PC-3 (cell line): ENCODE results near the gene TC2N. TPM values are rescaled to one million over a fixed set of nuclear protein-coding genes. Genes with fewer than 3 reads are reported as not detected.
A peak's percentile ranks its signal among the peaks of the same experiment; 100 is the strongest.

ENCODE experiments used
- ATAC-seq: fragments of 200-7000 bp; cut with Tn5 transposase; 2 replicates; pipeline ENCODE4 v1.9.1; 2020; ENCODE audit warnings: mild to moderate bottlenecking, moderate library complexity
- BruUV-seq: library from RNA; stranded (reverse); fragments of 400-500 nt; replicated peaks from 2 replicates; lab custom pipeline; 2021; lab: Mats Ljungman, UMichigan
- CTCF ChIA-PET: fragments of 300-600 bp; sonication (Branson Sonifier 250); formaldehyde crosslinking; loops from one replicate; lab custom pipeline; 2022; ENCODE audit warnings: antibody characterized with exemption; lab: Charles Lee
- POLR2A ChIA-PET: fragments of 300-600 bp; sonication (Branson Sonifier 250); formaldehyde crosslinking; loops from one replicate; lab custom pipeline; 2022; ENCODE audit warnings: antibody characterized with exemption; ENCODE audit not compliant: unreplicated experiment; lab: Charles Lee
- DNase-seq: peaks from one replicate; pipeline ENCODE4 v3.0.0-alpha.2; 2015
- H2AFZ ChIP-seq: fragments of 300-600 bp; sonication (generic); 2 replicates; pipeline ENCODE4 v1.6.0; 2016; ENCODE audit warnings: antibody characterized with exemption, low read length
- H3F3A ChIP-seq: fragments of 300-600 bp; sonication (generic); one replicate; pipeline ENCODE4 v1.6.0; 2017; ENCODE audit warnings: antibody characterized with exemption, low read length, control low read depth, mild to moderate bottlenecking; ENCODE audit not compliant: unreplicated experiment
- H3K27ac ChIP-seq: fragments of 300-600 bp; sonication (generic); 2 replicates; pipeline ENCODE4 v1.5.1; 2016; ENCODE audit warnings: mild to moderate bottlenecking, low read length
- H3K27me3 ChIP-seq: fragments of 300-600 bp; sonication (generic); 2 replicates; pipeline ENCODE4 v1.6.1; 2016; ENCODE audit warnings: low read length, mixed read lengths
- H3K36me3 ChIP-seq: fragments of 300-600 bp; sonication (generic); 2 replicates; pipeline ENCODE4 v1.6.1; 2016; ENCODE audit warnings: low read depth, mixed run types, low read length, mixed read lengths
- H3K4me1 ChIP-seq: fragments of 300-600 bp; sonication (generic); 2 replicates; pipeline ENCODE4 v1.5.1; 2016; ENCODE audit warnings: low read length; ENCODE audit not compliant: insufficient read depth
- H3K4me2 ChIP-seq: fragments of 300-600 bp; sonication (generic); 2 replicates; pipeline ENCODE4 v1.6.0; 2016; ENCODE audit warnings: low read length
- H3K4me3 ChIP-seq: fragments of 300-600 bp; sonication (generic); 2 replicates; pipeline ENCODE4 v1.5.1; 2016; ENCODE audit warnings: mild to moderate bottlenecking, low read length, mixed read lengths
- H3K79me2 ChIP-seq: fragments of 300-600 bp; sonication (generic); 2 replicates; pipeline ENCODE4 v1.6.1; 2017; ENCODE audit warnings: low read length, mixed read lengths
- H3K9ac ChIP-seq: fragments of 300-600 bp; sonication (generic); 2 replicates; pipeline ENCODE4 v1.6.0; 2016; ENCODE audit warnings: mild to moderate bottlenecking, low read length
- H3K9me2 ChIP-seq: fragments of 300-600 bp; sonication (generic); replicated peaks from 2 replicates; pipeline ENCODE4 v1.6.1; 2016; ENCODE audit warnings: mixed run types, low read length, mixed read lengths
- H3K9me3 ChIP-seq: fragments of 300-600 bp; sonication (generic); 2 replicates; pipeline ENCODE4 v1.6.1; 2016; ENCODE audit warnings: low read length, mixed read lengths
- H4K20me1 ChIP-seq: fragments of 300-600 bp; sonication (generic); 2 replicates; pipeline ENCODE4 v1.6.1; 2016; ENCODE audit warnings: low read length, mixed read lengths
- EZH2 ChIP-seq: fragments of 300-600 bp; sonication (generic); IDR thresholded peaks from one replicate; pipeline ENCODE4 v1.6.1; 2017; ENCODE audit warnings: antibody characterized with exemption, mild to moderate bottlenecking, low read length; ENCODE audit not compliant: unreplicated experiment
- EZH2phosphoT487 ChIP-seq: fragments of 300-600 bp; sonication (generic); IDR thresholded peaks from 2 replicates; pipeline ENCODE4 v1.6.1; 2018; ENCODE audit warnings: mild to moderate bottlenecking, antibody characterized with exemption, low read length, borderline replicate concordance
- intact Hi-C: fragments of 100-400 bp; cut with micrococcal nuclease; formaldehyde crosslinking; loops from 2 replicates; pipeline ENCODE4 v1.9.0; 2023
- total RNA-seq: library from RNA; depleted of rRNA; stranded (reverse); fragments of >200 nt; gene quantifications from 2 replicates; pipeline ENCODE4 v1.2.3, GENCODE V29; 2014
- TF ChIP-seq, protein P1 (sequence below): fragments of 300-600 bp; sonication (generic); conservative IDR thresholded peaks from 2 replicates; pipeline ENCODE4 v1.5.1; 2017; ENCODE audit warnings: antibody characterized with exemption, low read depth, mild to moderate bottlenecking, low read length

The TC2N gene
- total RNA-seq, 1 experiment from 2014 or later = 6.2 TPM

DNA sequence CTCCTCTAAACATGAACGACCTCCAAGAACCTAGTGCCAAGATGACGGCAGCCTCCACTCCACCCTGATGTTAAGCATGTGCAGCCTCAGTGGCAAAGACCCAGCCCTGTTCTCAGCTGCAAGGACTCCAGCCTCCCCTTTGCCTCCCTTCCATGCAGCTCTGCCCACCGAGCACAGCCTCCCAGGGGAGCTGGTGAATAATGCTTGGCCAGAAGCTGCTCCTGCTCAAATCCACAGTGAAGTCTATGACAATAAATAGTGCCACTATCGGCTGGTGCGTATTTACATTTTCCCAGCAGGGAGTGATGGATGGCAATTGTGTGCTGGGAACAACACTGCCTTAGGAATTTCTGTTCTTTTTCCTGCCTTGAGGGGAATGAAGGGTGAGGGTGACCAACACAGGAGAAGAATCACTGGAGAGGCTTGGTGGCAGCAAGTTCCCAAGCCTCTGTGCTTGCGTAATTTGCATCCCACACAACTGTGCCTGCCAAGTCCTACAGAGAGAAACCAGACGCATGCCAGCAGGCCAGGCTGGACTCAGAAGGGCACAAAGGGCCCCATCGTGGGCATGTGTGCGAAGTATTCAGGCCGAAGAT lies 29.9 kb upstream of the TC2N start:
- POLR2A ChIA-PET = no interaction called here
- CTCF ChIA-PET = no interaction called here

DNA sequence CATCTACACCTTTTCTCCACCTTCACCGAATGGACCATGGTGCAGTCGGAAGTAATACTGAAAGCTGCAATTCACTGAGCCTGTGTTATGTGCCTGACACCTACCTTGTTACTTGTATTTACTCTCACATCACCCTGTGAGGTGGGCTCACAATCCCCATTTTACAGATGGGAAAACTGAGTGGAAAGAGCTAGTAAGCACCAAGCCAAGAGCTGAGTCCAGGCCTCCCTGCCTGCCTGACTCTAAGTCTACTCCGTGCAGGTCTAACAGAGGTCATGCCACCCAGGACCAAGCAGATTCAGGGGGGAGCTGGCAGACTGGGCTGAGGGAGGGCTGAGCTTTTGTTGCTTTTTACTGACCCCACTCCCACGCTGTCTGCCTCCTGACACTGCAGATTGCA lies 29.1 kb upstream of the TC2N start:
- Histone ChIP-seq H3K4me3 (no peak overlapping the region), H3K9ac (no peak overlapping the region), H2AFZ (no peak overlapping the region), H3K27ac (no peak overlapping the region), H3K36me3 (no peaks in the 10 kb centered on the region; the same call in 1 of the 2 replicates), H4K20me1 (no peaks in the 10 kb centered on the region), H3K9me3 (no peaks in the 10 kb centered on the region), H3K4me2 (no peak overlapping the region), H3K79me2 (no peaks in the 10 kb centered on the region), H3F3A (no peaks in the 10 kb centered on the region), H3K4me1 (no peaks in the 10 kb centered on the region), H3K9me2 (no peaks in the 10 kb centered on the region), H3K27me3 (no peaks in the 10 kb centered on the region; the same call in none of the 2 replicates)
- ChIA-PET CTCF (no interaction called here), POLR2A (no interaction called here)
- no peak for DNase-seq
- no TSS peak for BruUV-seq
- no peak for ATAC-seq
- intact Hi-C loops = no loop called here
- no peak for TF ChIP-seq EZH2phosphoT487
- TF ChIP-seq, protein P1, sequence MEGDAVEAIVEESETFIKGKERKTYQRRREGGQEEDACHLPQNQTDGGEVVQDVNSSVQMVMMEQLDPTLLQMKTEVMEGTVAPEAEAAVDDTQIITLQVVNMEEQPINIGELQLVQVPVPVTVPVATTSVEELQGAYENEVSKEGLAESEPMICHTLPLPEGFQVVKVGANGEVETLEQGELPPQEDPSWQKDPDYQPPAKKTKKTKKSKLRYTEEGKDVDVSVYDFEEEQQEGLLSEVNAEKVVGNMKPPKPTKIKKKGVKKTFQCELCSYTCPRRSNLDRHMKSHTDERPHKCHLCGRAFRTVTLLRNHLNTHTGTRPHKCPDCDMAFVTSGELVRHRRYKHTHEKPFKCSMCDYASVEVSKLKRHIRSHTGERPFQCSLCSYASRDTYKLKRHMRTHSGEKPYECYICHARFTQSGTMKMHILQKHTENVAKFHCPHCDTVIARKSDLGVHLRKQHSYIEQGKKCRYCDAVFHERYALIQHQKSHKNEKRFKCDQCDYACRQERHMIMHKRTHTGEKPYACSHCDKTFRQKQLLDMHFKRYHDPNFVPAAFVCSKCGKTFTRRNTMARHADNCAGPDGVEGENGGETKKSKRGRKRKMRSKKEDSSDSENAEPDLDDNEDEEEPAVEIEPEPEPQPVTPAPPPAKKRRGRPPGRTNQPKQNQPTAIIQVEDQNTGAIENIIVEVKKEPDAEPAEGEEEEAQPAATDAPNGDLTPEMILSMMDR = no peak
- no peak for TF ChIP-seq EZH2

More for the DNA sequence above, 29.9 kb upstream of the TC2N start:
- DNase-seq (peak; percentile 24), ATAC-seq (no peak)
- no peak overlapping the region for H3K9ac ChIP-seq
- no TSS peak for BruUV-seq
- H3K4me2 ChIP-seq = no peak overlapping the region
- H4K20me1 ChIP-seq = no peaks in the 10 kb centered on the region
- H3K79me2 ChIP-seq = no peaks in the 10 kb centered on the region
- no peaks in the 10 kb centered on the region for H3K9me3 ChIP-seq
- peaks cover 6% of the 10 kb centered on the region; the same call in 1 of the 2 replicates for H3K27me3 ChIP-seq
- no peak overlapping the region for H3K4me3 ChIP-seq
- H3F3A ChIP-seq = no peaks in the 10 kb centered on the region
- H2AFZ ChIP-seq = no peak overlapping the region
- H3K9me2 ChIP-seq = no peaks in the 10 kb centered on the region
- H3K4me1 ChIP-seq = no peaks in the 10 kb centered on the region
- no peaks in the 10 kb centered on the region; the same call in 1 of the 2 replicates for H3K36me3 ChIP-seq
- intact Hi-C loops = no loop called here
- no peak for TF ChIP-seq EZH2phosphoT487
- no peak overlapping the region for H3K27ac ChIP-seq

DNA sequence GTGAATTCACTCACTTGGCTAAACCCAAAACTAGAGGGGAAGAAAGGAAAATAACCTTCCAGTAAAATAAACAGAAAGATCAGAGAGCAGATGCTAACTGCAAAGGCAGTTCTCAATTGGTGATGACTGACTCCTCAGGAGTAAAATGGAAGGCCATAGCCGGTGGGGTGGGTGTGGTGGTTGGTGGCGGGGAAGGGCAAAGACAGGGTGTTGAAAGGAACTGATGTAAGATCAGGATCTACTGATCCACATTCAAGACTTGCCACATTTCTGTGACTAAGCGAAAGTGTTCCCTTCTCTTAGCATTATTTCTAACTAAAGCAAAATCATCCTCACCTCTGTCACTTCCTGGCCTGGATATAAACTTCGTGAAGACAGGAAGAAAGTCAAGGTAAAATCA lies 26.3 kb upstream of the TC2N start:
- ChIA-PET POLR2A (no interaction called here), CTCF (no interaction called here)
- no peak overlapping the region for H3K9ac ChIP-seq
- TF ChIP-seq EZH2 (no peak), EZH2phosphoT487 (no peak)
- TF ChIP-seq, protein P1 = no peak
- H3K4me3 ChIP-seq = no peak overlapping the region
- intact Hi-C loops = no loop called here
- no peaks in the 10 kb centered on the region for H3K9me2 ChIP-seq
- no peak for DNase-seq
- H3F3A ChIP-seq = no peaks in the 10 kb centered on the region
- no peak for ATAC-seq
- H3K27me3 ChIP-seq = no peaks in the 10 kb centered on the region; the same call in none of the 2 replicates
- no peaks in the 10 kb centered on the region for H3K9me3 ChIP-seq
- H3K4me2 ChIP-seq = no peak overlapping the region
- H3K4me1 ChIP-seq = no peaks in the 10 kb centered on the region
- no peak overlapping the region for H2AFZ ChIP-seq
- no peaks in the 10 kb centered on the region for H4K20me1 ChIP-seq
- H3K36me3 ChIP-seq = no peaks in the 10 kb centered on the region; the same call in 1 of the 2 replicates
- no TSS peak for BruUV-seq
- no peak overlapping the region for H3K27ac ChIP-seq
- no peaks in the 10 kb centered on the region for H3K79me2 ChIP-seq
